SK-N-SH (cell line): Measurements from ENCODE around the gene ANKRD33B.

Experiments
- JUND ChIP-seq: IDR thresholded peaks from 2 replicates; pipeline ENCODE4 v1.4.0; 2012
- TAF1 ChIP-seq: IDR thresholded peaks from 2 replicates; pipeline ENCODE4 v1.6.1; 2012; ENCODE audit warnings: low read depth, mild to moderate bottlenecking, low read length, moderate library complexity, borderline replicate concordance
- ZBTB33 ChIP-seq: IDR thresholded peaks from 2 replicates; pipeline ENCODE4 v1.4.0; 2012; ENCODE audit warnings: low read depth, borderline replicate concordance

GRCh38 chr5:10594591-10595210 lies 30.8 kb downstream of the ANKRD33B start:
- no peak for TF ChIP-seq JUND
- no peak for TF ChIP-seq ZBTB33
- TF ChIP-seq TAF1, result no peak
